ENCODE results near the gene AEBP1. TPM values are rescaled to one million over a fixed set of nuclear protein-coding genes. Genes with fewer than 3 reads are reported as not detected.

AEBP1 gene
- total RNA-seq, 1 donor from 2014 or later, result 94.3 TPM

GRCh38 chr7:44098092-44099068, 5.8 kb upstream of the AEBP1 start:
- DNase-seq (ENCODE audit: low spot score in 2 of 2, unreplicated experiment in 2 of 2), result no peak
- Mint-ChIP-seq H3K27ac (no peak overlapping the region), H3K4me1 (peaks cover 11% of the 10 kb centered on the region)

DNA sequence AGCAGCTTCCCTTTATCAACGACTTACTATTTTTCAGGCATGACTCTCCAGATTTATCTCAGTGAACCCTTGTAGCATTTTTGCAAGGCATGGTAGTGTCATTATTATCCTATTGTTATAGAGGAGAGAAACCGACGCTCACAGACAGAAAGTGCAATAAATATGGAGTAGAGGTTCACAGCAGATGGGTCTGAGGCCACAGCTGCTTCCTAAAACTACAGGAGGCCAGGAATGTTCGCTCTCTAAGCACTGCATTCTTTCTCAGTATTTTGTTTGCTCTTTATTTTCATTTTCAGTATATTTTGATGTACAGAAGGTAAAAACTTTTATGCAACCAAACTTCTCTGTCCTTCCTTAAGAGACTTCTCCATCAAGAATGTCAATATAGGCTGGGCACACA, 4.5 kb upstream of the AEBP1 start:
- no peak overlapping the region for H3K27ac Mint-ChIP-seq
- TF ChIP-seq, protein P1, sequence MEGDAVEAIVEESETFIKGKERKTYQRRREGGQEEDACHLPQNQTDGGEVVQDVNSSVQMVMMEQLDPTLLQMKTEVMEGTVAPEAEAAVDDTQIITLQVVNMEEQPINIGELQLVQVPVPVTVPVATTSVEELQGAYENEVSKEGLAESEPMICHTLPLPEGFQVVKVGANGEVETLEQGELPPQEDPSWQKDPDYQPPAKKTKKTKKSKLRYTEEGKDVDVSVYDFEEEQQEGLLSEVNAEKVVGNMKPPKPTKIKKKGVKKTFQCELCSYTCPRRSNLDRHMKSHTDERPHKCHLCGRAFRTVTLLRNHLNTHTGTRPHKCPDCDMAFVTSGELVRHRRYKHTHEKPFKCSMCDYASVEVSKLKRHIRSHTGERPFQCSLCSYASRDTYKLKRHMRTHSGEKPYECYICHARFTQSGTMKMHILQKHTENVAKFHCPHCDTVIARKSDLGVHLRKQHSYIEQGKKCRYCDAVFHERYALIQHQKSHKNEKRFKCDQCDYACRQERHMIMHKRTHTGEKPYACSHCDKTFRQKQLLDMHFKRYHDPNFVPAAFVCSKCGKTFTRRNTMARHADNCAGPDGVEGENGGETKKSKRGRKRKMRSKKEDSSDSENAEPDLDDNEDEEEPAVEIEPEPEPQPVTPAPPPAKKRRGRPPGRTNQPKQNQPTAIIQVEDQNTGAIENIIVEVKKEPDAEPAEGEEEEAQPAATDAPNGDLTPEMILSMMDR (IDR thresholded peaks at IDR 0.05; ENCODE audit: unreplicated experiment), result no peak
- H3K4me1 Mint-ChIP-seq, result peaks cover 10% of the 10 kb centered on the region
- H3K9me3 Mint-ChIP-seq, result no peaks in the 10 kb centered on the region
- H3K27me3 Mint-ChIP-seq (ENCODE audit: low read depth), result peaks cover 13% of the 10 kb centered on the region
- no peak for DNase-seq (ENCODE audit: low spot score in 2 of 2, unreplicated experiment in 2 of 2)
- H3K4me3 Mint-ChIP-seq, result no peak overlapping the region
- no peaks in the 10 kb centered on the region for H3K36me3 Mint-ChIP-seq

More at GRCh38 chr7:44098092-44099068, 5.8 kb upstream of the AEBP1 start:
- TF ChIP-seq, protein P1 (IDR thresholded peaks at IDR 0.05; ENCODE audit: unreplicated experiment), result no peak
- no peaks in the 10 kb centered on the region for H3K9me3 Mint-ChIP-seq
- H3K4me3 Mint-ChIP-seq, result no peak overlapping the region
- no peaks in the 10 kb centered on the region for H3K36me3 Mint-ChIP-seq
- H3K27me3 Mint-ChIP-seq (ENCODE audit: low read depth), result peaks cover 11% of the 10 kb centered on the region

DNA sequence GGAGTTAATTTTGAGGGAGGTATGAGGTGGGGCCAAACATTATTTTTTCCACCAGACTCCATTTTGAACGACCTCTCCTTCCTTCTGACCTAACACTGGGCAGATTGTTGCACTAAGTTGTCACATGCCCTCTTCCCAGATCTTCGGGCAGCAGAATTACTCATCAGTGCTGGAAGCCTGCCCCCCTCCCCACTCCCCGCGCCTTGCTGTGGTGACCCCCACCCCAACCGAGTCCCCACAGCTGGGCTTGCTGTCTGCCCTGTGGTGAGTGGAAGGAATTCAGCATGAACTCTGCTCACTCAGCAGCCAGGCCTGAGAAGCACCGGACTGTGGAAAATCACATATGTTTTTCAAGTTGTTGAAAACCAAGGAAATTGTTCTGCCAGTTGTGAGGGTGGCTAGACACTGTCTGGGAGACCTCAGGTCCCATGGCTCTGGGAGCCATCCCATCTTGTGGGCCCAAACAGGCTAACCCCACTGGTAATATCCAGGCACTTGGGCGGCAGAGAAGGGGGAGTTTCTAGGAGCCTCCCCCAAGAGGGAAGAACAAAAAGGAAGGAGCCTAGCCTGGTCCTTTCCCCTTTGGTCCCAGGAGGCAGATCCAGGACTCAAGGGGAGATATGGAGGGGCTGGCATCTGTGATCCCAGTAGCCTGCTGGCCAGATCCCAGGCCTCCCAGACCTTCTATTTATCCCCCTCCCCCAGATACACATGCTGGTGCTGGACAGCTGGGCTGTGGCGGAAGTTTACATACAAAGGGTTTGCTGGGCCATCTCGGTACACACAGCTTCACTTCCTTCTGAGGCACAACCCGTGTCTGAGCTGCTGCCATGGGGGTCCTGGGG, 3.5 kb upstream of the AEBP1 start:
- Mint-ChIP-seq H3K27me3 (ENCODE audit: low read depth) (peaks cover 13% of the 10 kb centered on the region), H3K9me3 (no peaks in the 10 kb centered on the region), H3K36me3 (no peaks in the 10 kb centered on the region), H3K4me1 (peaks cover 12% of the 10 kb centered on the region), H3K4me3 (no peak overlapping the region), H3K27ac (peak overlapping the region; percentile 85)
- TF ChIP-seq, protein P1 (IDR thresholded peaks at IDR 0.05; ENCODE audit: unreplicated experiment), result no peak
- no peak for DNase-seq (ENCODE audit: low spot score in 2 of 2, unreplicated experiment in 2 of 2)

GRCh38 chr7:44101303-44101965, 2.7 kb upstream of the AEBP1 start:
- Mint-ChIP-seq H3K4me3 (no peak overlapping the region), H3K27me3 (ENCODE audit: low read depth) (peaks cover 13% of the 10 kb centered on the region), H3K27ac (no peak overlapping the region), H3K36me3 (peaks cover 2% of the 10 kb centered on the region), H3K4me1 (peaks cover 15% of the 10 kb centered on the region), H3K9me3 (no peaks in the 10 kb centered on the region)
- TF ChIP-seq, protein P1 (IDR thresholded peaks at IDR 0.05; ENCODE audit: unreplicated experiment), result no peak
- DNase-seq (ENCODE audit: low spot score in 2 of 2, unreplicated experiment in 2 of 2), result no peak

All from mesothelial cell of epicardium (in vitro differentiated cells).